HG02678 (cell line): ENCODE results near the gene KRTAP10-1.
"Not testable (repeated sequence)": the region's sequence is repeated elsewhere in the genome, so short reads cannot be mapped to it uniquely, and the experiment has no call there.

ENCODE experiments used
- ATAC-seq: cut with Tn5 transposase; IDR thresholded peaks from one replicate; pipeline ENCODE4 v1.9.1; 2021; ENCODE audit warnings: mild to moderate bottlenecking, moderate library complexity; ENCODE audit not compliant: unreplicated experiment

KRTAP10-1 gene

GRCh38 chr21:44571296-44571695, 31.3 kb upstream of the KRTAP10-1 start:
- no peak for ATAC-seq

GRCh38 chr21:44569861-44570517, 30.0 kb upstream of the KRTAP10-1 start:
- ATAC-seq = no peak

- no peak for ATAC-seq
These were observed 28.9 kb upstream of the KRTAP10-1 start for GRCh38 chr21:44568667-44569556.

GRCh38 chr21:44568261-44568660, 28.3 kb upstream of the KRTAP10-1 start:
- no peak for ATAC-seq

GRCh38 chr21:44567481-44568171, 27.6 kb upstream of the KRTAP10-1 start:
- no peak for ATAC-seq

- no peak for ATAC-seq
These were observed 26.4 kb upstream of the KRTAP10-1 start for GRCh38 chr21:44566403-44566802.

GRCh38 chr21:44564886-44565598, 25.0 kb upstream of the KRTAP10-1 start:
- no peak for ATAC-seq

- ATAC-seq = no peak
These were observed 24.1 kb upstream of the KRTAP10-1 start for GRCh38 chr21:44564099-44564498.

GRCh38 chr21:44558695-44559094, 18.7 kb upstream of the KRTAP10-1 start, which contains the start of gene KRTAP10-3:
KRTAP10-3 (minus strand) TSS chr21:44558795; CDS start chr21:44558715, 80 bp downstream.
- no peak for ATAC-seq

GRCh38 chr21:44558329-44558675, 18.3 kb upstream of the KRTAP10-1 start:
- not testable (repeated sequence) for ATAC-seq

GRCh38 chr21:44557491-44558328, 17.7 kb upstream of the KRTAP10-1 start:
- no peak for ATAC-seq

- no peak for ATAC-seq
These were observed 16.9 kb upstream of the KRTAP10-1 start for GRCh38 chr21:44556879-44557278.

- no peak for ATAC-seq
These were observed 15.3 kb upstream of the KRTAP10-1 start for GRCh38 chr21:44555200-44555875.

- ATAC-seq = no peak
These were observed 12.7 kb upstream of the KRTAP10-1 start for GRCh38 chr21:44552681-44553080.

- no peak for ATAC-seq
These were observed 12.1 kb upstream of the KRTAP10-1 start for GRCh38 chr21:44552136-44552535.

- no peak for ATAC-seq
These were observed 11.5 kb upstream of the KRTAP10-1 start, which contains the start of gene KRTAP10-2 for GRCh38 chr21:44551340-44551961. KRTAP10-2 (minus strand) TSS chr21:44551505; CDS start chr21:44551458, 47 bp downstream.

- ATAC-seq = no peak
These were observed 10.8 kb upstream of the KRTAP10-1 start for GRCh38 chr21:44550807-44551206.

GRCh38 chr21:44550285-44550684, 10.3 kb upstream of the KRTAP10-1 start:
- not testable (repeated sequence) for ATAC-seq
